Middle frontal gyrus (tissue), 1 donor: ENCODE data around the gene RPS6KC1.
"Not testable (repeated sequence)": the region's sequence is repeated elsewhere in the genome, so short reads cannot be mapped to it uniquely, and the experiment has no call there.

ENCODE experiments used
- DNase-seq: peaks from one replicate; pipeline ENCODE4 v3.0.0-alpha.2; 2015; ENCODE audit warnings: low spot score; ENCODE audit errors: extremely low spot score

The RPS6KC1 gene

DNA sequence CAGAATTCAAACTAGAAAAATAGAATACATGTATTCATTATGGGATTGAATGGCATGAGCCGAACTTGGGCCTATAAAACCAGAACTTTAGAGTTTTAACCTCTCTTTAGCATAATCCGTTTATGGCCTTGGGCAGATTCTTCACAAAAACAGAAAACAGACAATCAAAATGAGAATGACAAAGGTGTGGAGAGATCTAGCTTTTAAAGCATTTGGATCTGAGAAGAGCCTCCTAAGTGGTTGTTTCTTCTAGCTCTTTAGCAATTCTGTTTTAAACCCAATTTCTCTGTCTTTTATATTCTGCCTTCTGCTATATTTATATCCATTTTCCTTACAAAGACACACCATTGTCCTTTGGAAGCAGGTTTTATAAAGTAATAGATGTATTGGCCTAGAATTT is 160.2 kb downstream of the RPS6KC1 start:
- no peak for DNase-seq

DNA sequence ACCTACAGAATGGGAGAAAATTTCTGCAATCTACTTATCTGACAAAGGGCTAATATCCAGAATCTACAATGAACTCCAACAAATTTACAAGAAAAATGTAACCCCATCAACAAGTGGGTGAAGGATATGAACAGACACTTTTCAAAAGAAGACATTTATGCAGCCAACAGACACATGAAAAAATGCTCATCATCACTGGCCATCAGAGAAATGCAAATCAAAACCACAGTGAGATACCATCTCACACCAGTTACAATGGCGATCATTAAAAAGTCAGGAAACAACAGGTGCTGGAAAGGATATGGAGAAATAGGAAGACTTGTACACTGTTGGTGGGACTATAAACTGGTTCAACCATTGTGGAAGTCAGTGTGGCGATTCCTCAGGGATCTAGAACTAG is 168.0 kb downstream of the RPS6KC1 start:
- not testable (repeated sequence) for DNase-seq

DNA sequence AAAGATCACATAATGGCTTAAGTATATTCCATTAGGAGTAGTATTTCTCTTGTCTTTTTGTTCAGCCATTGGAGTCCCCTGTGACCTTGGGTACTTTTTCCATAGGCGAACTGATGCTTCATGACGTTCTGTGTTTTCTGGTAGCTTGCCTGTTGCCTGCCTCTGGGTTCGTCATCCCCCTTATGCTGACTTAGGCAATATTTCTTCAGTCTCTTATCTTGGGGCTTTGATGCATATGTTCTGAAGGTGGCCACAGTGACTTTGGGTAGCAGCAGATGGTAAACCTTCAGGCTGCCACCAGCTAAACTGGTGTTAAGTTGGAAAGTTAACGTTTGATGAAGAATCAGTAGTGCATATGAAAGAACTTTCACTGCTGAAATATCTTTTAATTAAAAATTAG is 170.2 kb downstream of the RPS6KC1 start:
- DNase-seq, result no peak

DNA sequence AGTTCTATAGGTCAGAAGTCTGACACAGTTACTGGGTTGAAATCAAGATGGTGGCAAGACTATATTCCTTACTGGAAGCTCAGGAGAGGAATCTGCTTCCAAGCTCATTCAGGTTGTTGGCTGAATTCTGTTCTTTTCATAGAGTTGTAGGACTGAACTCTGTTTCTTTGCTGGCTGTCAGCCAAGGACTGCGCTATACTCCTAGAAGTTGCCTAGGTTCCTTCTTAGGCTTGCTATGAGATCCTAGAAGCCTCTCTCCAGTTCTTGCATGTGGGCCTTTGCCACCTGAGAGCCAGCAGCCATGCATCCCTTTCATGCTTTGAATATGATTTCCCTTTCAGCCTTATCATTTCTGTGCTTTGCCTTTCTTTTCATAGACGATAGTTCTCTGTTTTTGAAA is 176.4 kb downstream of the RPS6KC1 start:
- DNase-seq, result no peak

DNA sequence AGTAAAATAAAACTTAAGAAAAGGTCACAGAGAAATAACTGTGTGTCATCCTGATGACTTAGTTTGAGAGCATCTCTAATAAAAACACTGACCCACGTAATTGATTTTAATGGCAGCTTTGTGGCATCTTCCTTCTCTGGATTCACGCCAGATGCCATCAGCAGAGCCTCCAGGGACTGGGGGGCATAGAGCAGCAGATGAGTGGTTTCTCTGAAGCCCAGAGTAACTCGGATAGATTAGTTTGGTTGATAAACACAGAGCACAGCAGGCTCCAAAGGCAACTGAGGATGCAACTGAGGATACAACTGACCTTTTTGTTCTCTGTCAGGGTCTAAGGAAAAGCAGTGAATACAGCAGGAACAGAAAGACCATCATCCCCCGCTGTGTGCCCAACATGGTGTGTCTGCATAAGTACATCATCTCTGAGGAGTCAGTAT is 180.8 kb downstream of the RPS6KC1 start:
- DNase-seq, result no peak

DNA sequence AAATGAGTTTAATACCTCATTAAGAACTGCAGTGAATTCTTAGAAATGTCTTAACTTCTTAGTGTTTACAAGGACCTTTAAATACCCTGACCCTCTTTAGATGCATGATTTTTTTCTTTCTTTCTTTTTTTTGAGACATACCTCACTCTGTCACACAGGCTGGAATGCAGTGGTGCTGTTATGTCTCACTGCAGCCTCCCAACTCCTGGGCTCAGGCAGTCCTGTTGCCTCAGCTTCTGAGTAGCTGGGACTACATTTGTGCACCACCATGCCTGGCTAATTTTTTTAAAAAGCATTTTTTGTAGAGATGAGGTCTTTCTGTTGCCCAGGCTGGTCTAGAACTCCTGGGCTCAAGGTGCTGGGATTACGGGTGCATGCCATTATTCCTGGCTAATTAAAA is 191.8 kb downstream of the RPS6KC1 start:
- no peak for DNase-seq

DNA sequence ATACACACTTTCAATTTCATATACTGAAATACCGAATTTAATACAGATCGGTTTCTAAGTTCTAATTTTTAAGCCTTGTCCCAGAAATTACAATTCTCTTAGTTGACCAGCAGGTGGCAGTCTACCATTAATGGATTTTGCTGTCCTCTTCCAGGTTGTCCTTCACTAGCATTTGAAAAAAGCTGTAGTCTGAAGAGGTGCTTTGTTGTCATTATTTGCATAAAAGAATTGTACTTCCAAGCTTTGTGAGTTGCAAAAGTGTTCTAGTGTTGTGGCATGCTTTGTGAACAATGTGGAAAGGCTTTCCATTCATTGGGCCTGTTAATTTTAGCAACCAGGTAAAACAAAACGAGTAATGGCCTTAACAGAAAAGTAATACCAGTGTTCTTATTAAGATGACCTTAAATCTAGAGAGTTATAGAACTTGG is 193.6 kb downstream of the RPS6KC1 start:
- no peak for DNase-seq

DNA sequence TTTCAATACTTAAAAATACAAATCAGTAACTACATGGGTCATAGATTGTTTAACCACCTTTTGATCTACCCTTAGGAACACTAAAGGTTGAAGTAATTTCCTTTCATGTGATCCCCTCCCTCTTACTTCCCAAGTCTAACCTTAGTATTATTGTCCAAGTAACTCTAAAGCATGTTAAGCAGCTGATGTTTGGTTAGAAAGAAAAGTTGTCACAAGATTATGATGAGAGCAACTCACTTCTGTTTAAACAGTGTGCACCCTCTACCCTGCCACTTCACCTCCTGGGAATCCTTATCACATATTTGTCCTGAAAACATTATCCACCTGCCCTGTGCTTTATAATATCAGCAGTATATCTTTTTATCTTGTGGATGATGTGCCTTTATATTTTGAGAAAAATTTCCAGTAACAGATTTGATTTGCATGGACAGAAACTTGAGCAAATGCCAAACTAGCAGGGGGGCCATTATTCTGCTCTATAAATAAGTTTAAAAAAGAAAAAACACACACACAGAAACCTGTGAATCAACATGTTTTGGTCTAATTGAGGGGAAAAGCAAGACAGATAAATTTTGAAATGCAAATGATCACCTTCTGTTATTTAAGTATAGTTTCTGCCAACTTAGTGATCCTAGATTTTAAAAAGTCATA is 194.3 kb downstream of the RPS6KC1 start:
- no peak for DNase-seq

DNA sequence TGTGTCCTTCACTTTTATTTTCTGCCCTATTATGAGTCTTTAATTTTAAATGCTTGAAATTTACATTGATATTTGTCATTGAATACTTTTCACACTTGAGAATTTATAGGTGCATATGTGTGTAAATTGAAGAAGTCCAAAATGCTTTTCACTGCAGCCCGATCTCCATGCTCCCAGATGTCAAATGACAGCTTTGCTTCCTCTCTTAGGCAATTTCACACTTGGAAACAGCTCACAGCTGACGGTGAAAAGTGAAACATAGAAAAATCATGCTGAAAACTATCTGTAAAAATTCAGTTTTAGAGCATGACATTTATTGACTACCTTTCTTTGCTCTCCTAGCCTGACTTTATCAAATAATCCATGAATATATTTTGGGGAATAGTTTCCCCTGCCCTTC is 196.0 kb downstream of the RPS6KC1 start:
- DNase-seq, result no peak

DNA sequence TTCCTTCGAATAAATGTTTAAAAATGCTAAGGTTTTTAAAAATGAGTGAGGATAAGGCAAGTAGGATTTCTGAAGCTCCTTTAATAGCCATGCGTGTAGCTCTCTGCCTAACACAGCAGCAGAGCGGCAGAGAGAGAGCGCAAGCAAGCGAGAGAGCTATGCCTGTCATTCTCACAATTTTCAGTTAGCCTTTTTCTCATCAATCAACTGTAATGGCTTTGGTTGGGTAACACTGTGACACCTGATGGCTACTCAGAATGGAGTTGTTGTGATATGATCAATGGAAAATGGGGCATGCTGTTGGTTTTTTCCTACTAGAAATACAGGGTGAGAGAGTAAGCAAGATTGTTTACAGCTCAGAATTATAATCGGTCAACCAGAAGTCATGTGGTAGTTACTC is 198.4 kb downstream of the RPS6KC1 start:
- no peak for DNase-seq

DNA sequence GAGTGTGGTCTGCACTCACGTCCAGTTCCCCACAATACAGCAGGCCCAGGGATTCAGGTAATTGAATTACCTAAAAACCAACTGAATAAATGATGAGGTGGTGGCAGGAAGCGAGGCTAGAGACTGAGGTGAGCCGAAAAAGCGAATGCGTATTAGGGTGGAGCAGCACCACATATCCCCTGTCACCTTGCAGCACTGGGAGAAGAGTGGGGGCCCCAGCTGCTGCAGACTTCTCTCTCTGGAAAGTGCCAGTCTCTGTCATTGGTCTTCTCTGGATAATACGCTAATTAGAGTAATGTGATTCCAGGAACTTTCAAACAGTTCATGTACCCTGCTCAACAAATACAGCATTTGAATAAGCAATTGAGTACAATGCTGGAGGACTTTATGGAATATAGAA is 199.0 kb downstream of the RPS6KC1 start:
- DNase-seq, result no peak

DNA sequence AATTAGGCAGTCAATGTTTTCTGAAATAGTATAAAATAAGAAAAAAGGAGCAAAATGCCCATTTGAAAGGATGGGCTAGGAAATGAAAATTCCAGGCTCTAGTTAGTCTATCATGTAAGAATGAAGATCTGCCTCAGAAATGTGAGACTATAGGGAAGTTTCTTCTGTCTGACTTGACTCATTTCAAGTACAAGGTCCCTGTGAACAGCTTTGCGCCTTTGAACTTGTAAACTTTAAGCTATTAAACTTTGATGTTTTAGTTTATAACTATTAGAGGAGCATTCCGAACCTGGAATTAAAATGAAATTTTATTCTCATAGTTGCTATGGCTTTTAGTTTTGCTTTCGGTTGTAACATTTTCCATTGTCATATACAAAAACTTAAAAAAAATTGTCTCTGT is 199.4 kb downstream of the RPS6KC1 start:
- no peak for DNase-seq

DNA sequence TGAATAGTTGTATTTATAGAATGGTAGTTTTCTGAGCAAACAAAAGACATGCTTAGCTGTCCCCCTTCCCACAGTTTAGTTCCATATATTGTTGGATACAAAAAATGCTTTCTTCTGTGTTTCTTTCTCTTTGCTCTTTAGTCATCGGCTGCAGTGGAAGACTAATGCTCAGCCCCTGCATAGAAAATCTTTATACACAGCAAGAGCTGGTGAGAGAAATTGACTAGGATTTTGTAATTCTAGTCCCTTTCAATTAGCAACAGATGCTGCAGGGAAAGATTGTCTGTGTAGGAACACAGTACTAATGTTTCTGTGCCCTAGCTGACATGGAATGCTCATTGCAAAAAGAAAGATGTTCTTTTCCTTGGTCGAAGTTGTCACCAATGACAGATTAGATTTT is 200.9 kb downstream of the RPS6KC1 start:
- DNase-seq, result no peak

DNA sequence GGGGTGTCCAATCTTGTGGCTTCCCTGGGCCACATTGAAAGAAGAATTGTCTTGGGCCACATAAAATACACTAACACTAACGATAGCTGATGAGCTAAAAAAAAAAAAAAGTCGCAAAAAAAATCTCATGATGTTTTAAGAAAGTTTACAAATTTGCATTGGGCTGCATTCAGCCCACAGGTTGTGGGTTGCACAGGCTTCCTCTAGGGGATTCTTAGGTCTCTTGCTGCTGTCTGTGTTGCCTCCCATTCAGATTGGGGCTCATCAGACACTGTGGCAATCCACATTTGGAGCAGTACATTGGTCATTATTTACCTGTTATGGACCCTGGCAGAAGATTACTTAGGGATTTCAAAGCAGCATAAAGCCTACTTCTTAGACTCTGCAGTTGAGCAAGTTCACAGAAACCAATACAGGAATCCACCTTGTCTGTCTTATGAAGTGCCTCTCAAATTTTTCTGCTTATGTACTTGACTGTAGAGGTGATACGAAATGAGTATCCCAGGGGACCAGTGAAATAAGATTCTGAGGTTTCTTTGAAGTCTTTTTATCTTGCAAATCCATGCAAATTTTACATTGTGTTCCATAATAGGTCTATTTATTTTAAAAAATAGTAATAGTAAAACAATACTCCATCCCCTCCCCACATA is 205.5 kb downstream of the RPS6KC1 start:
- no peak for DNase-seq

DNA sequence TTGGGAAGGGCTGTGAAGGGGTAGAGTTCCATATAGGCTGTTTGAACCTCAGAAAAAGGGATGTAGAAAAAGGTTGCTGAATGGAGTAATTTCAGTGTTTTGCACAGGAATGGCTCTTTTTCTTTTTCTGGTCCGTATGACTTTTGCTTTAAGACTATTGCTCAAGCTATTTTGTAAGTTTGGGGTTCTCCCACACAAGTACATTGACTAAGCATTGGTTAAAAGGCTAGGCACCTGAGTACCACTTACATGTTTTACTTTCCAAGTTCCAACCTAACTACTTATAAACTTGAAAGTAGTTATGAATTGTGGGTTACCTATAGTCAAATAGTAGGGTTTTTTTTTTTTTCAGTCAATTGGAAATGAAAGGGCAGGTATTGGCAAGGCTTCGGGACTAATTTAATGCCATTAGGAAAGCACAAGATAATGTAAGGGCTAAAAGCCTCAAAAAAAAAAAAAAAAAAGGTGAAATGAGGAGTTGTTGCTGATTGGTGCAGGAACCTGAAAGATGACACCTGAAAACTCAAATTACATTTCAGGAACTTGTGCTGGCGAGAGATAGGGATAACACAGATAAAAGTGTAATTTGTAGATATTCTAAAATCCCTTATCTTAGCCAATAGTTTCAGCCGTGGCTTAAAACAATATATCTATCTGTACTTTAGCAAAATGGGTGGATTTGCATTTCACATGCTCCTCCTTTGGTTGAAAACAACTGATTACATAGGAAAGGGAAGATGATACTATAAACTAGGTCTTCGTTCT is 209.5 kb downstream of the RPS6KC1 start:
- no peak for DNase-seq

DNA sequence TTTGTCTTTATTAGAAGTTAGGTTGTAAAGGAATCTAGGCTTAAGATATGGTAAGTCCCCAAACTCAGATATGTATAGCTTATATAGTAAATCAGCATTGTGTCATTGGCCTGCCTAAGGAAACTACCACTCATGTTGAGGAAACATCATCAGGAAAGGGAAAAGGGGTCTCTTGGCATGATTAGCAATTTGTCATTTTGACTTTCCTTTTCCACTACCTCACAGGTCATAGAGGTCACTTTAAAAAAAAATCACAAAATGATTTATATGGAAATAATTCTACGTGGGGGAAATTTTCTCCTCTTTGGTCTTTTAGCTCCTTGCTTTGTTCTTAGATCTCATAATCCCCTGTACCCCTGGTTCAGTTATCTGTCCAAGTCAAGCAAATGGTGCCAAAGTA is 213.5 kb downstream of the RPS6KC1 start:
- DNase-seq, result no peak

DNA sequence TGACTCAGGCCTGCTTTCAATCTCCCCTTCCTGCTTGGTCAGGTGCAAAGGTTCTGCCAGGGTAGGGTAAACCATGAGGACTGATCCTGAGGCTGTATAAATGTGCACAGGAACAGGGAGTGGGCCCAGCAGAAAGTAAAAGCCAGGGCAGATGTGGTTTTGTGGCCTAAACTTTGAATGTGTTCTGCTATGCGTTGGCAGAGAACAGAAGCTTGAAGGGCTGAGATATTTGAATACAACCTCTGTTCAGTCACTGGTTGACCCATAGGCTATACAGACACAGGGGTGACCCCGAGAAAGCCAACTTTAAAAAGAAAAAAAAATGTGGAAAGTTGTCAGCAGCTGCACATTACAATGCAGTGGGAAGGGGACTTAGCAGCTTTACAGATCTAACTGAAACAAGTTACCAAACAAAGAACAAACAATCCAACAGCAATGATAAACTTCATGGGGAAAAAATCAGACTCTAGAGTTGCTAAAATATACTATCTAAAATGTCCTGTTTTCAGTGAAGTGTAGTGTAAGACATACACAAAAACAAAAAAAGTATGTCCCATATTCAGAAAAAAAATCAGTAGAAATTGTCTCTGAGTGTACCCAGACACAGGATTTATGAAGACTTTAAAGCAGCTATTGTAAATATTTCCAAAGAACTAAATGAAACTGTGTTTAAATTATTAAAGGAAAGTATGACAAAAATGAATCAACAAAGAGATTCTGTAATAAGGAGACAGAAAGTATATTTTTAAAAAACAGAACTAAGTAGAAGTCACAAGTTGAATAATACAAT is 216.1 kb downstream of the RPS6KC1 start:
- DNase-seq, result no peak

DNA sequence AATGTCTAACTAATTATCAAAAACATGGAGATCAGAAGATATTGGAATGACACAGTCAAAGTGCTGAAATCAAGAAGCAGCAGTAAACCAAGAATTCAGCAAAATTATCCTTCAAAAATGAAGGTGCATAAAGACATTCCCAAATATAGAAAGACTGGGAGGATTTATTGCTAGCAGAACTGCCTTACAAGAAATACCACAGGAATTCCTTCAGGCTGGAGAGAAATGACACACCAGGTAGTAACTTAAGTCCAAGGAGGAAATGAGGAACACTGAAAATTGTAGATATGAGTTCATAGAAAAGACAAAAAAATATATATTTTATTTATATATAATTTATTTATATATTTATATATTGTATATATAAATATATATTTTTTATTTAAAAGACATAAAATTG is 217.2 kb downstream of the RPS6KC1 start:
- DNase-seq, result no peak

DNA sequence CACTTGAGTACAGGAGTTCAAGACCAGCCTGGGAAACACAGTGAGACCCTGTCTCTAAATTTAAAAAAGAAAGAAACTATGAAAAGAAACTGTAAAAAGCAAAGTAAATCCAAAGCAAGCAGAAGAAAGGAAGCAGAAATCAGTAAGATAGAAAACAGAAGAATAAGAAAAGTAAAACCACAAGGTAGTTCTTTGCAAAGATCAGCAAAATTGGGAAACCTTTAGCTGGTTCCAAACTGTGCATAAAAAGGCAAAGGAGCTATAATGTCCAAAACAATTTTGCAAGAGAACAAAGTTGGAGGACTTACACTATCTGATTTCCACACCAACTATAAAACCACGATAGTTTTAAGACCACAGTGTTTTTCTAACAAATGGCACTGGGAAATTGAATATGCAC is 218.8 kb downstream of the RPS6KC1 start:
- DNase-seq, result no peak

DNA sequence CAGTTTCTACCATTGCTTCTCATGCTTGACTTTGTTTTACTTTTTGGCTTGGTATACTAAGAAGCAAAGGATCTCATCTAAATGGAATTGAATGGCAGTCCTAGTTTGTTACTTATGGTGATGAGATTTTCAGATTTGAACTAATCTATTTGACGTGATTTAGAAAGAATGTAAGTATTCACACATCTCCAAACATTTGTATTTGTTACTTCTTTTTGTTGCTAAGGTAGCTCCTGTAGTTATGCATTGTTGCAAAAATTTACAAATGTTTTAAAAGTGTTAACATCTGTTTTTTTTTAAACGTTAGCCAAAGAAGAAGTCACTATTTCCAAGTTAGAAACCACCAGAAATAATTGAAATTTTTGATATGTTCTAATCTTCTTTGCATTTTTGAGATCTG is 222.5 kb downstream of the RPS6KC1 start:
- no peak for DNase-seq

DNA sequence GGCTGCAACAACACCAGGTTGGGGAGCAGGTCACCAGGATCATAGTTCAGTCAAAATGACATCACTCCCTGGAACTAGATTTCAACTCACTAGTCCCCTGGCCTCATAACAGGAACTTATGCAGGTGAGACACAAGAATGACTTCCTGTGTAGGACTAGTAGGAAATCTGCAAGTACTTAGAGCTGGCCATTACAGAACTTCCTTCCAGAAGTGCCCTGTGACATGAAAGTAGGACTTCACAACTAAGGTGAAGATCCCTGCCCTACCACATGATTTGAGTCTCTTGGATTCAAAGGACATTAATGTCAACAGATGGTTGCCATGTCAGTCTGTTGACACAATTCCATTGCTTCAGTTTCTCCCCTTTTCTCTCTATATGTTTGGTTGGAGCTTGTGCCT is 223.1 kb downstream of the RPS6KC1 start:
- DNase-seq, result no peak

DNA sequence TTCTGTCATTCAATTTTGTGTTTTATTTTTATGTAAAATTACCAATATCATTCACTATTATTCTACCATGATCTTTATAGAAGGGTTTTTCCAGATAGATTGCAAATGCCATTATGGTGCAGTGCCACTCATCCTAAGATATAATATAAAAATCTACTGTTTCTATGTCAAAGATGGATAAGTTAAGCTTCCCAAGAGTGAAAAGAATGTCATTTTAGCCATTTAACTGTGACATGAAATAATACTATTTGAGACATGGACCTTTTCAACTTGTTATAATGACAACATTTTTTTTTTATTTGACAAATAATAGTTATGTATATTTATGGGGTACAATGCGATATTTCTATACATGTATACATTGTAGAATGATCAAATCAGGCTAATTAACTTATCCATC is 224.3 kb downstream of the RPS6KC1 start:
- no peak for DNase-seq
